Sigmoid colon (tissue), 7 donors: Measurements from ENCODE around the gene F2. TPM values are rescaled to one million over a fixed set of nuclear protein-coding genes. Genes with fewer than 3 reads are reported as not detected.

Source experiments
- DNase-seq: peaks from one replicate; pipeline ENCODE4 v3.0.0-alpha.2; 2019
- H3K27ac ChIP-seq, 4 donors: fragments of 200-600 bp; sonication (generic); one replicate each; pipeline ENCODE4 v1.5.1; 2016 to 2019; ENCODE audit warnings: mild to moderate bottlenecking in 1 of 4
- H3K27me3 ChIP-seq, 3 donors: fragments of 200-600 bp; sonication (generic); one replicate each; pipeline ENCODE4 v1.5.1; 2019; ENCODE audit warnings: mild to moderate bottlenecking in 1 of 3
- H3K36me3 ChIP-seq, 4 donors: fragments of 200-600 bp; sonication (generic); one replicate each; pipeline ENCODE4 v1.5.1; 2016 to 2019
- H3K4me1 ChIP-seq, 4 donors: fragments of 200-600 bp; sonication (generic); one replicate each; pipeline ENCODE4 v1.5.1; 2017 to 2019
- H3K4me3 ChIP-seq, 4 donors: fragments of 200-600 bp; sonication (generic); one replicate each; pipeline ENCODE4 v1.5.1; 2017 to 2019; ENCODE audit warnings: mild to moderate bottlenecking in 2 of 4, moderate library complexity in 1 of 4
- H3K9me3 ChIP-seq, 4 donors: fragments of 200-600 bp in 3 of 4; sonication (generic) in 3 of 4; one replicate each; pipeline versions ENCODE4 v1.5.1 to v1.6.1; 2013 to 2019
- CTCF ChIP-seq, 4 experiments: fragments of 450-650 bp in 3 of 4; fragments of 200-600 bp in 1 of 4; IDR thresholded peaks; one replicate each; pipeline ENCODE4 v1.5.1; 2016 to 2019; ENCODE audit warnings: antibody characterized with exemption in 4 of 4, mild to moderate bottlenecking in 3 of 4, moderate library complexity in 2 of 4
- EP300 ChIP-seq, 4 donors: sonication (generic); formaldehyde crosslinking; IDR thresholded peaks; one replicate each; pipeline ENCODE4 v1.6.1; 2017; ENCODE audit warnings: antibody characterized with exemption in 4 of 4
- POLR2A ChIP-seq, 2 donors: fragments of 450-650 bp; IDR thresholded peaks; one replicate each; pipeline ENCODE4 v1.6.1; 2016; ENCODE audit warnings: antibody characterized with exemption in 2 of 2, mild to moderate bottlenecking in 2 of 2, moderate library complexity in 2 of 2
- POLR2AphosphoS5 ChIP-seq, 4 donors: sonication (generic); formaldehyde crosslinking; IDR thresholded peaks; one replicate each; pipeline ENCODE4 v1.6.1; 2017; ENCODE audit warnings: antibody characterized with exemption in 4 of 4
- WGBS, 2 donors: extraction: QIAGEN DNeasy Blood & Tissue Kit; methylation state at CpG; one replicate each; pipeline ENCODE4 v1.1.7; 2013; 5-methylcytosine and 5-hydroxymethylcytosine counted together
- intact Hi-C: fragments of 100-400 bp; cut with DNase I; formaldehyde crosslinking; loops from one replicate; pipeline ENCODE4 v1.15.1; 2023
- polyA plus RNA-seq, 3 donors: library from polyadenylated mRNA; stranded (reverse); fragments of 200-250 nt; gene quantifications; one replicate each; pipeline ENCODE4 v1.2.3, GENCODE V29; 2013
- total RNA-seq, 4 donors: library from RNA; depleted of rRNA; stranded (reverse); fragments of >200 nt; gene quantifications; one replicate each; pipeline ENCODE4 v1.1.0, GENCODE V29; 2016
- donor health status: healthy with polysubstance abuse.
- donor health status: Bipolar disorder and iron deficiency.
- donor health status: healthy.

The F2 gene
- total and polyA plus RNA-seq, 7 donors, result 0.13 to 0.46 (median 0.28) TPM; not detected in 4

- no peak for DNase-seq
Observed at GRCh38 chr11:46725338-46726205, 6.6 kb downstream of the F2 start.

GRCh38 chr11:46726206-46726862 lies 7.3 kb downstream of the F2 start:
- H3K36me3 ChIP-seq, result no peaks in the 10 kb centered on the region
- H3K4me1 ChIP-seq, result no peaks in the 10 kb centered on the region
- TF ChIP-seq POLR2AphosphoS5 (IDR thresholded peaks at IDR 0.05) (no peak), CTCF (IDR thresholded peaks at IDR 0.05) (no peak), EP300 (IDR thresholded peaks at IDR 0.05) (no peak), POLR2A (IDR thresholded peaks at IDR 0.05) (no peak)
- 94 to 95% methylated on average over 26 of the region's 26 CpGs for WGBS, 2 donors
- intact Hi-C loops, result no loop called here
- no peak overlapping the region for H3K4me3 ChIP-seq
- no peak overlapping the region for H3K27ac ChIP-seq
- H3K9me3 ChIP-seq, result no peaks in the 10 kb centered on the region
- no peak for DNase-seq
- H3K27me3 ChIP-seq, result no peaks in the 10 kb centered on the region

More at GRCh38 chr11:46725338-46726205, 6.6 kb downstream of the F2 start:
- no peaks in the 10 kb centered on the region for H3K9me3 ChIP-seq
- H3K27ac ChIP-seq, result no peak overlapping the region
- no peaks in the 10 kb centered on the region for H3K36me3 ChIP-seq
- 89 to 90% methylated on average over 19 of the region's 19 CpGs for WGBS, 2 donors
- no peak for TF ChIP-seq POLR2A (IDR thresholded peaks at IDR 0.05)
- TF ChIP-seq CTCF (IDR thresholded peaks at IDR 0.05), result no peak
- TF ChIP-seq POLR2AphosphoS5 (IDR thresholded peaks at IDR 0.05), result no peak
- TF ChIP-seq EP300 (IDR thresholded peaks at IDR 0.05), result no peak
- no peaks in the 10 kb centered on the region for H3K27me3 ChIP-seq
- intact Hi-C loops, result no loop called here
- H3K4me1 ChIP-seq, result no peaks in the 10 kb centered on the region
- no peak overlapping the region for H3K4me3 ChIP-seq

GRCh38 chr11:46727952-46728658 lies 9.1 kb downstream of the F2 start:
- H3K9me3 ChIP-seq, result no peaks in the 10 kb centered on the region
- WGBS, 2 donors, result 92% methylated on average over 17 of the region's 17 CpGs
- no peaks in the 10 kb centered on the region for H3K27me3 ChIP-seq
- intact Hi-C loops, result no loop called here
- H3K4me1 ChIP-seq, result no peaks in the 10 kb centered on the region
- no peak overlapping the region for H3K4me3 ChIP-seq
- H3K27ac ChIP-seq, result no peak overlapping the region
- DNase-seq, result no peak
- TF ChIP-seq CTCF (IDR thresholded peaks at IDR 0.05), result no peak
- TF ChIP-seq POLR2A (IDR thresholded peaks at IDR 0.05), result no peak
- no peak for TF ChIP-seq EP300 (IDR thresholded peaks at IDR 0.05)
- no peak for TF ChIP-seq POLR2AphosphoS5 (IDR thresholded peaks at IDR 0.05)
- no peaks in the 10 kb centered on the region for H3K36me3 ChIP-seq

GRCh38 chr11:46728659-46729040 lies 9.6 kb downstream of the F2 start:
- no peaks in the 10 kb centered on the region for H3K36me3 ChIP-seq
- 87 to 88% methylated on average over 9 of the region's 9 CpGs for WGBS, 2 donors
- H3K4me3 ChIP-seq, result no peak overlapping the region
- DNase-seq, result no peak
- H3K27me3 ChIP-seq, result no peaks in the 10 kb centered on the region
- intact Hi-C loops, result no loop called here
- H3K4me1 ChIP-seq, result no peaks in the 10 kb centered on the region
- no peak for TF ChIP-seq POLR2A (IDR thresholded peaks at IDR 0.05)
- no peak for TF ChIP-seq EP300 (IDR thresholded peaks at IDR 0.05)
- no peak for TF ChIP-seq POLR2AphosphoS5 (IDR thresholded peaks at IDR 0.05)
- TF ChIP-seq CTCF (IDR thresholded peaks at IDR 0.05), result no peak
- H3K27ac ChIP-seq, result no peak overlapping the region
- no peaks in the 10 kb centered on the region for H3K9me3 ChIP-seq
